Epidermal melanocyte (primary cell): ENCODE measurements around the gene CFAP157.

ENCODE experiments used
- DNase-seq: peaks from one replicate; pipeline ENCODE4 v3.0.0; 2011; ENCODE audit warnings: low spot score; ENCODE audit not compliant: insufficient read length

The CFAP157 gene

DNA sequence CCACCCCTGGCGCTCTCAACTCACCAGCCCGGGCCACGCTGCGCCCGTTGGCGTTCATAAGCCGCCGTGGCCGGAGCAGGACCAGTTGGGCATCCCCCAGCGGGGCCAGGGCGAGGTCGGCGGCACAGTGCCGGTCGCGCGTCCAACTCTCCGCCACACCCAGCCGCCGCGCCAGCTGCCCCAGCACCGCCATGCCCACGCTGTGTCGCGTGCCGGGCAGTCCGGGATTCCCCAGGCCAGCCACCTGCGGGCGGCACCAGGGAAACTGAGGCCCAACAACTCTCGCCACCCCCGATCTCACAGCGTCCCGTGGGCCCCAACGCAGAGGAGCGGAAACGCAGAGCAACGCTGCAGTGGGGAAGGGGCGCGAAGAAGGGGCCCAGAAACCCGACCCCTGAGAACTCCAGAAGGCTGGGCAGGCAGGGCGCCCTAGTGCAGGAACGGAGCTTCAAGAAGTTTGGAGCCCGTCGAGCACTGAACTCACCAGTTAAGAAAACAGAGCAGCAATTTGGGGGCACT, 8.2 kb downstream of the CFAP157 start:
- DNase-seq: no peak

DNA sequence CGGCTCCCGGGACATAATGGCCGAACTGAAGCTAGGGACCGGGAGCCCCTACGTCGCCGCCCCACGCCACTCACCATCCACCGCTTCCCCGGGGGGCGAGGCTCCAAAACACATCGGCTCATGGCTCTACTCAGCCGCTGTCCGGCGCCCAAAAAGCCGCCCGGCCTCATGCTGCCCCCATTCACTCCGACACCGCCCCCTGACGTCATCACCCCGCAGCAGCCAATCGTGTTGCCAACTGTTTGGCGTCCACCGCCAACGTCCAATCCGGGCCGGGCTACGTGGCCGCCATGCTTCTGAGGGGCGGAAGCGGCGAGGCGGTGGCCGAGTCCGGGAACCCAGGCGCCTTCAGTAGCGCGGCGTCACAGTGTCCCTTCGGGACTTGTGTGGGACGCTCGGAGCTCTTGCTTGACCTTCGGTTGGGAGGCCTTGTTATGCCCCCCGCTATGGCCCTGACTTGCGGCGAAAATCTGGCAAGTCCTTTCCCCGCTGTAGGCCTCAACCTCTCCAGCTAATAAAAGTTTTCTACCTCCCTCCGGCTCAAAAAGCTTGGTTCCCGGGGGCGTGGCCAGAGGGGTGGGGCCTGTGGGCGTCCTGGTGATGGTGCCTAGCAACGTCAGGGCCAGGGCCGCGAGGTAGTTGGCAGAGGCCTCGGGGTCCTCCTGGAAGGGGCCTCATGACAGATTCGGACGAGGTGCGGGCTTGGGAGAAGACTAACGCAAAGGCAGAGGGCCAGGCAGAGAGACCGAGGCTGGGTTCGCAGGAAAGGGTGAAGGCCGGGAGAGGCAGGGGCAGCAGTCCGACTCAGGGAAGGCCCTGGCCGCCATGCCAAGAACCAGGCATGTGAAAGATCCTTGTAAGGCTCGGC, 8.9 kb downstream of the CFAP157 start, which contains the start of the genes PTRH1 and TTC16:
TSS of gene PTRH1 (minus strand) at position 194 of the 868 bp plus-strand sequence. CDS start at position 170, 24 bp downstream.
TSS of gene TTC16 (plus strand) at position 610 of the 868 bp plus-strand sequence. CDS start at position 677, 67 bp downstream.
- DNase-seq: peak; percentile 99

DNA sequence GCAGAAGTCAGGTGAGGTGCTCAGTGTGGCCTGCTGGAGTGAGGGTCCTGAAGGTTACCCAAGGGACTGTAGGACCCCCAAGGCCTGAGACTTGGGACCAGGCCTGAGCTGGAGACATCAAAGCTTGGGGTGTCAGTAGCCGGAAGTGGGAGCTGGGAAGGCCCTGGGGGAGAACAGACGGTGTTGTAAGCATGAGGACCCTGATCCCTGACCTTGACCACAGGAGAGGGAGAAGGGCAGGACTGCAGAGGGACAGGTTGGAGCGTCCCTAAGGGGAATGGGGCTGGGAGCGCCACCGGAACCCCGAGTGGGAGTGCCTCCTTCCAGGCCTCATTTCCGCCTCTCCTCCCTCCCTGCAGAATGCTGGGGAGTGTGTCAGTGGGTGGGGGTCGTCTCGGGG, 9.6 kb downstream of the CFAP157 start:
- DNase-seq: no peak

DNA sequence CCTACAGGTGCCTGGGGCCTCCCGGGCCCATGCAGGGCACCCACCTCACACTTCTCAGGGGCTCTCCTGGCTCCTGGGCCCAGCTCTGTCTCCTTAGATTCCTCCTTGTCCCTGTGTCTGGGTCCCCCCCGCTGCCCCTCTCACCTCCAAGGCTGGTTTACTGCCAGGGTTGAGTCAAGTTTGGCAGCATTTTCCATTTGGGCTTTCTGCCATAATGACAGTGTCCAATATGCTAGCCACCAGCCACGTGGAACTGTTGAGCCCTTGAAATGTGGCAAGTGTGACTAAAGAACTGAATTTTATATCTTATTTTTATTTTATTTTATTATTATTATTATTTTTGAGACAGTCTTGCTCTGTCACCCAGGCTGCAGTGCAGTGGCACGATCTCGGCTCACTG, 11.0 kb downstream of the CFAP157 start:
- DNase-seq: no peak

DNA sequence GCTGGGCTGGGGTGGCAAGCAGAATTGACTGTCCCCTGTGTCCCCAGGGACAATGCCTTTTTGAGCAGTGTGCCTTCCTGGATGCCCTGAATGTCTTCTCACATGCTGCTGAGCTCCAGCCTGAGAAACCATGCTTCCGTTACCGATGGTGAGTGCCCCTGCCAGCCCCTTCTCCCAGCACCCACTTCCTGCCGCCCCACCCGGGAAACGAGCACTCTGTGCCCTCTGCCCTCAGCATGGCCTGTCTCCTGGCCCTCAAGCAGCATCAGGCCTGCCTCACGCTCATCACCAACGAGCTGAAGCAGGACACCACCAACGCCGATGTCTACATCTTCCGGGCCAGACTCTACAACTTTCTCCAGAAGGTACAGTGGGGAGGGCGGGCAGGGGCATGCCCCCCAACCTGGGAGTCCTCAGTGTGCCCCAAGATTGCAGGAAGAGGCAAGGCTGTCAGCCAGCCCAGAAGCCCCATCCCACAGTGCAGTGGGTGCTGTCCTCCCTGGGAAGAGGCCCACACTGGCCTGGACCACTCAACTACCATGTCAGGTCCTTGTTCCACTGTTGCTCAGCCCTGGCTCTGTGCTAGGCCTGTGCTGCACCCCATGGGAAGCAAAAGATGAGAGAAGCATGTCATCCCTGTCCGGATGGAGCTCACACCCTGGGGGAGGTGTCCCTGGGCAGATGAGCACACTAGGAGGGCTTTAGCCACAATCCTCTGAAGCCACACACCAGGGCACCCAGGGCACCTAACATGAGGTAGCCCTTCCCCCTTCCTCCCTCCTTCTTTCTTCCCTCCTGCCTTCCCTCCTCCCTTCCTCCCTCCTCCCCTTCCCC, 13.5 kb downstream of the CFAP157 start:
- DNase-seq: no peak

DNA sequence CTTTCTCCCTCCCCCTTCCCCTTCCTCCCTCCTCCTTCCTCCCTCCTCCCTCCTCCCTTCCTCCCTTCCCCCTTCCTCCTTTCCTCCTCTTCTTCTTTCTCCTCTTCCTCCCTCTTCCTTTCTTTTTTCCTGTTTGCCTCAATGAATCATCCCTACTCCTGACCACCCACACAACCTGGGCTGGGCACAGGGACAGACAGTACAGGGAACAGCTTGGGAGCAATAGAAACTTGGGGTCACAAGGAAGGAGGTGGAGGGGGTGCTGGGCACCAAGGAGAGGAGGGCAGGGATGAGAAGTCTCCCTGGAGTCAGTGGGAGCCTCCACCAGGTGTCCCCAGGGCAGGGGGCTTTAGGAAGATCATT, 14.1 kb downstream of the CFAP157 start:
- DNase-seq: no peak

DNA sequence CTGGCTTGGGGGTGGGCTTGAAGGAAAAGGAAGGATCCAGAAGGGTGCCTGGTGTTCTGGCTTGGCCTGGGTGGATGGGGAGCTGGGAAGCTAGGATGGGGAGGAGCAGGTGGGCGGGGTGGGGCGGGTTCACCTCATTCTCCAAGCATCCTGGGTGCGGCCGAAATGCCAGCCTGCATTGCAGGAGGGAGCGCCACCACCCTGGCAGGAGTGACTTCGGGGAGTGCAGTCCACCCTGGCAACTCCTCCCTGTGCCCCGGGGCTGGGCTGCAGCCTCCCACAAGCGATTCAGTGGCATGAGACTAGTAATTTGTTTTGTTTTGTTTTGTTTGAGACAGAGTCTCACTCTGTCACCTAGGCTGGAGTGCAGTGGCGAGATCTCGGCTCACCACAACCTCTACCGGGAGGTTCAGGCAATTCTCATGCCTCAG, 14.6 kb downstream of the CFAP157 start:
- DNase-seq: no peak

DNA sequence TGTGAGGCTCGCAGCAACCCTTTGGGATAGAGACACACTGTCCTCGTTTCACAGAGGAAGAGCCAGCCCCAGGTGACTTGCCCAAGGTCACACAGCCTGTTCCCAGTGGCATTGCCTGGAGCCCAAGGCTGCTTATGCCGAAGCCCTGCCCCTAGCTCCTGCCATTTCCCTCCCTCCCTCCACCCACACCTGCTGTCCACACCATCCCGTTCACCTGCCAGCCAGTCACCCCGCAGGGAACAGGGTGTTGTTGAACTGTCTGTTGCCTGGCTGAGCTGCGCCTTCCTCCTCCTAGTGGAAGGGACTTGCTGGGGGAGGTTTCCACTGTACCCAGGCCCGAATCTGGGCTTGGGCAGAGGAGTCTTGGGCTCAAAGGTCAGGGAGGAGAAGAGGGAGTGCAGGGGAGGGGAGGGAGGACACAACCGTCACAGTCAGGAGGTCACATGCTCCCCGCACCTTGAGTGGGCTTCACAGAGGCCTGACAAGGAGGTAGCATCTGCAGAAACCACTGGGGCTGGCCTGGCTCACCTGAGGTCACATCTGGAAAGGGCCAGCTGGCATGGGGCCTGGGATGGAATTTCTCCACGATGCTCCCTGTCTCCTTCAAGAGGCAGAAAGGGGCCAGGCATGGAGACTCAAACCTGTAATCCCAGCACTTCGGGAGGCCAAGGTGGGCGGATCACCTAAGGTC, 15.4 kb downstream of the CFAP157 start:
- no peak for DNase-seq

DNA sequence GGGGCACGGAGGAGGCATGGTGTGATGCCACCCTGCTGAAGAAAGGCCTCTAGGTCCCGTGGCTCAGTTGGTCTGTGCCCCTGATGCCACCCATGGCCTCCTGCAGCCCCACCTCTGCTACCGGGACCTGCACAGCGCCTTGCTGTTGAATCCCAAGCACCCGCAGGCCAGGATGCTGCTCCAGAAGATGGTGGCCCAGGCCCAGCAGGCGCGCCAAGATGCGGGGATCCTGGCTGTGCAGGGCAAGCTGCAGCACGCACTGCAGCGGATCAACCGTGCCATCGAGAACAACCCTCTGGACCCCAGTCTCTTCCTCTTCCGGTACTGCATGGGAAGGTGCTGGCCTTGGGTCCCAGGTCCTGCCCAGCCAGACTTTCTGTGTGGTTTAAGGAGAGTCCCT, 16.2 kb downstream of the CFAP157 start:
- DNase-seq: no peak

DNA sequence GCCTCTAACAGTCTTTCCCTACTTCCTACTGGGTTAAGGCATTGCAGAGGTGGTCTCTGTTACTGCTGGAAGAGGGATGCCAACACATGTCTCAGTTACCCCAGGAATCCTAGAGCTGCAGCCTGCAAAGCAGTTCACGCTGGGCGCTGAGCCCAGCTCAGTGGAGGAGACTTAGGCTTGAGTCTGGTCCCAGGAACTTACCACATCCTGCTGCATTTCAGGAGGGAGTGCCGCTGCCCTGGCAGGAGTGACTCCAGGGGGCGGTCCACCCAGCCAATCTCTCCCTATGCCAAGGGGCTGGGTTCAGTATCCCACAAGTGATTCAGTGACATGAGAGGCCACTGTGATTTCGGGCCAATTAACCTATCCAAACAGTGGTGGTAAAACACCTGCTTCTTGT, 16.7 kb downstream of the CFAP157 start:
- no peak for DNase-seq

DNA sequence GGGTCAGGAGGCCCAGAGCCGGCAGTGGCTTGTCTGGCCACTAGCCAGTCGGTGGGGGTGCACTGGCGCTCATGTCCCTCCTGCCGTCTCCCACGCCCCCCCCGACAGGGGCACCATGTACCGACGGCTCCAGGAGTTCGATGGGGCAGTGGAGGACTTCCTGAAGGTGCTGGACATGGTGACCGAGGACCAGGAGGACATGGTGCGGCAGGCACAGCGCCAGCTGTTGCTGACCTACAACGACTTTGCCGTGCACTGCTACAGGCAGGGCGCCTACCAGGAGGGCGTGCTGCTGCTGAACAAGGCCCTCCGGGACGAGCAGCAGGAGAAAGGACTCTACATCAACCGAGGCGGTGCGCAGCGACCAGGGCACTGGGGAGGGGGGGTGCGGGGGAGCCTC, 17.2 kb downstream of the CFAP157 start:
- no peak for DNase-seq

DNA sequence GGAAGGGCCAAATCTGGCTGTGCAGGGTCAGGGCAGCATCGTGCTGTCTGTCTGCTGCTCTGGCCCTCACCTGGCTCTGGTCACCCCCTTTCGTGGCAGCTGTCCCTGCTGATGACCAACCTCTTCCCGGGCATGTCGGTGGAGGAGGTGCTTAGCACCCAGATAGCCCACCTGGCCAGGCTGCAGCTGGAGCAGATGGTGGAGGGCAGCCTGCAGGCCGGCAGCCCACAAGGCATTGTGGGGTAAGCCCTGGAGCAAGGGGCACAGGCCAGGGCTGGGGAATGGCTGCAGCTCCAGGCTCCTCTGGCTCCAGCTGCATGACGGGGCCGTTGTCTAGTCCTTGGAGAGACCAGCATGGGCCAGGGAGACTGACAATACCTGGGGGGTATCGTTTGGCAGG, 20.1 kb downstream of the CFAP157 start:
- DNase-seq: no peak

DNA sequence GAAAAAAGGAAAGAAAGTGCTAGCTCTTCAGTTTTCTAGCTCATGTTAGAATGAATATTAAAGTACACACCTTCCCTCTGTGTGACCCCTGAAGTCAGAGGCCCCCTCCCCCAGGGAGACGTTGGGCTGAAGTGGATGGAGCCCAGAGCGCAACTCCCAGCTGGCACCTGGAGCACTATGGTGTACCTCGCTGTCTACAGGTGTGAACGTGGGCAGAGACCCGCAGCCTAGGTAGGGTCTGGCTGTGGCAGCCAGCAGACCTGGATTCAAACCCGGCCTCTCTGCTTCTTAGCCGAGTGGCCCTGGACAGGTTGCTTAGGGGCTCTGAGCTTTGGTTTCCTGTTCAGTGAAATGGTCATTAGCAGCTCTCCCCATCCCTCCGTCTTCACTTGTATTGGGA, 22.0 kb downstream of the CFAP157 start:
- no peak for DNase-seq

DNA sequence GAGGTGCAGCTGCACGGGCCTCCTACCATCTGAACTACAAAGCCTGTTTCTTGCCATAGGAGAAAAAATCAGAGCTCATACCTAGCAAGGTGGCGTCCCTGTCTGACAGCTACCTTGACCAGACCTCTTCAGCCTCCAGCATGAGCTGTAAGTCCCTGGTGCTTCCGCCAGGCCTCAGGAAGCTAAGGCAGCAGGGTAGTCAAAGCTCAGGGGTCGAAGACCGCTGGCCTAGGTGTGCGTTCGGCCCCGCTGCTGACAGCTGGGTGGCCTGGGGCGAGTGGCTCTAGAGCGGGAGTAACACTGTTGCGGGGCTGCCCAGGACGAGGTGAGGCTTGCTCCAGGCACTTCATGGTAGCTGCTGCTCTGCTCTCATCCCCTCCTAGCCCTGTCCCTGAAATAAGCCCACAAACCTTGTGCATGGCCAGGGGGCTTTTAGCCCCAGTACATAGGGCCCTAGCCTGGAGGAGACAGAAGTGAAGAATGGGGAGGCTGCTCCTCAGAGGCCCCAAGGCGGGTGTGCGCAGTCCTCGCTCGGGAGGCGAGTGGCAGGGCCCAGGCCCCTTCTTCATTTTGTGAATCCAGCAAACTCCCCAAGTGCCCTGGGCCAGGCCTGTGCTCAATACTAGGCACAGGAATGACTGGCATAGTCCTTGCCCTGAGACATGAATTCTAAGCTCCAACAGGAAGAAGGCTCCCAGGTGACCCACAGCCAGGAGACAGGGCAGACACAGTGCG, 22.9 kb downstream of the CFAP157 start:
- DNase-seq: no peak

DNA sequence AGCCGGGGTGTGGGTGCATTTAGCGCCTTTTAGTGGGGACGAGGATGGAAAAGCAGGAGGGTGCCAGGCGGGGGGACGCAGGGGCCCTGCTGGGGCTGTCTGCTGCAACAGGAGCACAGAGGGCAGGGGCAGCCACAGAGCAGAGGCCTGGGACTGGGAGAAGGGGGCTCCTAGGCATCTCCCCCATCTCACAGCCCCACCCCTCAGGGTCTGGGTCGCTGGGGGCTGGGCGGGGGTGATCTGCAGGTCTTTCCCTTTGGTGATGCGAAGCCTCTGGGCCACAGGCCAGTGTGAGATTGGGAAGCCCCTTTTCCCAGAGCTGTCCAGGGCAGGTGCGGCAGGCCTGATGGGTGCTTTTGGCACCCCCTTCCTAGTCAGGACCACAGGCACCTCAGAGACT, 23.5 kb downstream of the CFAP157 start:
- DNase-seq: no peak

DNA sequence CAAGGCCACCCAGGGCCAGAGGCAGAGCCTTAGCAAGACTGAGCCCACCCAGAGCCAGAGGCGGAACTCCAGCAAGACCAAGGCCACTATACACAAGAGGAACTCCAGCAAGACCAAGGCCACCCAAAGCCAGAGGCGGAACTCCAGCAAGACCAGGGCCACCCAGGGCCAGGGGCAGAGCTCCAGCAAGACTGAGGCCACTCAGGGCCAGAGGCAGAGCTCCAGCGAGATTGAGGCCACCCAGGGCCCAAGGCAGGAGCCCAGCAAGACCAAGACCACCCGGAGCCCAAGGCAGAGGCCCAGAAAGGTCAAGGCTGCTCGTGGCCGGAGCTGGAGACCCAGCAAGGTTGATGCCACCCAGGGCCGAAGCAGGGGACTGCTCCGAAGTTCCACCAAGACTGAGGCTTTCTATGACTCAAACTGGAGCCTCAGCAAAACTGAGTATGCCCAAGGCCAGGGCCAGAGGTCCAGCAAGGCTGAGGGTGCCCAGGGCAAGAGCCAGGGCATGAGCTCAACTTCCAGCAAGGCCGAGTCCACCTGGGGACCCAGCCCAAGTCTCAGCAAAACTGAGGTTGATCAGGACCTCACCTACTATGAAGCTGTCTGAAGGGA, 24.1 kb downstream of the CFAP157 start:
- no peak for DNase-seq

DNA sequence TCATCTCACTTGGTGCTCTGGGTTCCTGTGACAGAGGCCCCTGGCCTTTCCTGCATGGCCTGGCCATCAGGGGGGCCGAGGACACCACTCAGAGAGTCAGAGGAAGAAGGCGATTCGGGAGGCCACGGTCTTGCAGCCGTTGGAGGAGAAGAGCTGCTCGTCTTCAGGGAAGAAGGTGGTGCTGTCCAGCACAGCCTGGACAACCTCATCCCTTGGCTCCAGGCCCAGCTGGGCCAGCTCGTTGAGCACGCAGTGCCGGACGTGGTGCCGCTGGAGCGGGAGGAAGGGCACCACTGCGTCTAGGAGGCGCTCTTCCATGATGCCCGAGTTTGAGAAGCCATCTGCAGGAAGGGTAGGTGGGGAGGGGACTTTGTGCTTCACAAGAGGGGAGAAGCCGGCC, 25.1 kb downstream of the CFAP157 start:
- DNase-seq: no peak

DNA sequence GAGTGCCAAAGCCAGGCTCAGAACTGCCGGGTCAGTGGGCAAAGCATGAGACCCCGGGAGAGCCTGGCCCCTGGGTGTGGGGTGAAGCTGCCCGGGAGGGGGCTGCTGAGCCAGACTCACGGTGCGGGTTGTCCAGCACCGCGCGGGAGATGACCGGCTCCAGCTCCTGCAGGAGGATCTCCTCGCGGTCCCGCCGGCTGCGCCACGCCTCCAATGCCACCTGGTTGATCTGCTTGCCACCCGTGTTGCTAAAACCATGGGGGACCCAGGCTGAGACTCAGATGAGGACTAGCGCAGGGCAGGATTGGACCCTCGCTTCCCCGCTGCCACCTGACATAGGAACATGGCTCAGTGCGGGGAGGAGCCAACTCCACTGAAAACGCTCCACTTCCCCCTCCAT, 25.7 kb downstream of the CFAP157 start:
- no peak for DNase-seq

DNA sequence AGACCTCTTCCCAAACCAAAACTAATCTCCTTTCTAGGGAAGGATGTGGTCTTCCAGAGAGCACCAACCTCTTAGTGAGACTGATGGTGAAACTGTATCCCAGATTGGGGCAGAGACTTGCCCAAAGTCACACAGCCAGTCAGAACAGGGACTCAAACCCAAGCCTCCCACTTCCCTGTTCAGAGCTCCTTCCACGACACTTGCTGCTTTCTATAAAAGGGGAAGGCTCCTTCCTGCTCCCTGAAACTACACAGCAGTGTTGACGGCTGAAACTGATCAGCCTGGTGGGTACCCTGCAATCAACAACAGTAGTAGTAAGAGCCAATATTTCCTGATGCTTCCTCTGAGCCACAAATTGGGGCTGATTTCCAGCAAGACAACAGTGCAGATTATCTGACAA, 26.8 kb downstream of the CFAP157 start:
- no peak for DNase-seq

DNA sequence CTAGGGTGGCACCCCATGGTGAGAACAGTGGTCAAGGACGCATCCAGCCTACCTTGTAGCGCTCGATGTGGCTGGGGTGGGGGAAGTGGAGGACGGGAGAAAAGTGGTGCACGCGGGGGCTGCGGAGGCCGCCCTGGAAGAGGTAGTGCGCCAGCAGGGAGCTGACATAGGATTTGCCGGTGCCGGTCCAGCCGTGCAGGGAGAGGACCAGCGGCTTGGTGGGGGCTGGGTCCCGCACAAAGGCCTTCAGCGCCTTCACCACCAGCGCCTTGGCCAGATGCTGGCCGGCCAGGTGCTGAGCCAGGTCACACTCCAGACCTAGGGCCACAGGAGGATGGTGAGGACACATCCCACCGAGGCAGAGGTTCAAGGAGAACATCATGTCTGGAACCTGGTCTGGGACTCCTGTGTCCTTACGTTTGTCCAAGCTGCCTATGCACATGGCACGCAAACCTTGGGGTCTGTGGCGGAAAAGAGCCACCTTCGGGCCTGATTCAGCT, 27.5 kb downstream of the CFAP157 start:
- no peak for DNase-seq
